WERI-Rb-1 (cell line): Measurements from ENCODE around the gene SERPINA4.

Experiments used
- DNase-seq: peaks from one replicate; pipeline ENCODE4 v3.0.0-alpha.2; 2020
- H3K27ac ChIP-seq: fragments of 250-450 bp; sonication (Bioruptor Pico); 2 replicates; pipeline ENCODE4 v1.5.1; 2020; ENCODE audit warnings: mild to moderate bottlenecking, moderate library complexity
- H3K27me3 ChIP-seq: fragments of 250-450 bp; sonication (Bioruptor Pico); 2 replicates; pipeline ENCODE4 v1.5.1; 2021; ENCODE audit warnings: mild to moderate bottlenecking, low read depth, moderate library complexity; ENCODE audit not compliant: insufficient read depth, severe bottlenecking
- H3K36me3 ChIP-seq: fragments of 250-450 bp; sonication (Bioruptor Pico); 2 replicates; pipeline ENCODE4 v1.5.1; 2020; ENCODE audit warnings: mild to moderate bottlenecking, moderate library complexity
- H3K4me3 ChIP-seq: 2 replicates; pipeline ENCODE4 v1.5.1; 2011; ENCODE audit warnings: low read depth, mild to moderate bottlenecking, control low read depth, low read length
- H3K9me3 ChIP-seq: fragments of 250-450 bp; sonication (Bioruptor Pico); 2 replicates; pipeline ENCODE4 v1.5.1; 2021; ENCODE audit warnings: mild to moderate bottlenecking, moderate library complexity; ENCODE audit not compliant: severe bottlenecking
- TF ChIP-seq, protein P1 (sequence below): IDR thresholded peaks from 2 replicates; pipeline ENCODE4 v1.5.1; 2011; ENCODE audit warnings: low read depth, mild to moderate bottlenecking, control low read depth, inconsistent platforms, low read length

The SERPINA4 gene

DNA sequence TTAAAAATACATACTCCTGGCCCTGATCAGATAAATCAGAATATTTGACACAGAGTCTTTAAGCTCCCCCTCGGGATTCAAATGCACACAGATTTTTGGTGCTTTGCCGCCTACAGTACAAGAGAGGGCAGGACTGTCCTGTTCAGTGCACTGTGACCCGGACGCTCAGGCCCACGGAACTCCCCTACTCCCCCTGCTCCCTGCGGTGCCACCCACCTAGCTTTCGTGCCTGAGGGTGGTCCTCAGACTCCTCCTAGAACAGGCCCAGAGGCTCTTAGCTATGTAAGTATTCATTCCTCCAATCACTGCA, 37.2 kb downstream of the SERPINA4 start:
- Histone ChIP-seq H3K27ac (no peak overlapping the region), H3K4me3 (no peak overlapping the region), H3K36me3 (no peaks in the 10 kb centered on the region), H3K27me3 (peaks cover 12% of the 10 kb centered on the region), H3K9me3 (no peaks in the 10 kb centered on the region)
- DNase-seq, result no peak
- TF ChIP-seq, protein P1, sequence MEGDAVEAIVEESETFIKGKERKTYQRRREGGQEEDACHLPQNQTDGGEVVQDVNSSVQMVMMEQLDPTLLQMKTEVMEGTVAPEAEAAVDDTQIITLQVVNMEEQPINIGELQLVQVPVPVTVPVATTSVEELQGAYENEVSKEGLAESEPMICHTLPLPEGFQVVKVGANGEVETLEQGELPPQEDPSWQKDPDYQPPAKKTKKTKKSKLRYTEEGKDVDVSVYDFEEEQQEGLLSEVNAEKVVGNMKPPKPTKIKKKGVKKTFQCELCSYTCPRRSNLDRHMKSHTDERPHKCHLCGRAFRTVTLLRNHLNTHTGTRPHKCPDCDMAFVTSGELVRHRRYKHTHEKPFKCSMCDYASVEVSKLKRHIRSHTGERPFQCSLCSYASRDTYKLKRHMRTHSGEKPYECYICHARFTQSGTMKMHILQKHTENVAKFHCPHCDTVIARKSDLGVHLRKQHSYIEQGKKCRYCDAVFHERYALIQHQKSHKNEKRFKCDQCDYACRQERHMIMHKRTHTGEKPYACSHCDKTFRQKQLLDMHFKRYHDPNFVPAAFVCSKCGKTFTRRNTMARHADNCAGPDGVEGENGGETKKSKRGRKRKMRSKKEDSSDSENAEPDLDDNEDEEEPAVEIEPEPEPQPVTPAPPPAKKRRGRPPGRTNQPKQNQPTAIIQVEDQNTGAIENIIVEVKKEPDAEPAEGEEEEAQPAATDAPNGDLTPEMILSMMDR, result no peak

GRCh38 chr14:94598816-94599655, 37.8 kb downstream of the SERPINA4 start:
- DNase-seq, result no peak
- TF ChIP-seq, protein P1, result no peak

GRCh38 chr14:94599656-94600004, 38.4 kb downstream of the SERPINA4 start:
- DNase-seq, result no peak
- TF ChIP-seq, protein P1, result no peak
- Histone ChIP-seq H3K27me3 (peaks cover 4% of the 10 kb centered on the region), H3K4me3 (no peak overlapping the region), H3K36me3 (no peaks in the 10 kb centered on the region), H3K9me3 (no peaks in the 10 kb centered on the region), H3K27ac (no peak overlapping the region)

More at GRCh38 chr14:94598816-94599655, 37.8 kb downstream of the SERPINA4 start:
- H3K27me3 ChIP-seq, result peaks cover 8% of the 10 kb centered on the region
- no peaks in the 10 kb centered on the region for H3K9me3 ChIP-seq
- no peaks in the 10 kb centered on the region for H3K36me3 ChIP-seq
- no peak overlapping the region for H3K27ac ChIP-seq
- H3K4me3 ChIP-seq, result no peak overlapping the region

- no peak overlapping the region for H3K27ac ChIP-seq
These were observed 38.9 kb downstream of the SERPINA4 start for GRCh38 chr14:94600148-94600545.

DNA sequence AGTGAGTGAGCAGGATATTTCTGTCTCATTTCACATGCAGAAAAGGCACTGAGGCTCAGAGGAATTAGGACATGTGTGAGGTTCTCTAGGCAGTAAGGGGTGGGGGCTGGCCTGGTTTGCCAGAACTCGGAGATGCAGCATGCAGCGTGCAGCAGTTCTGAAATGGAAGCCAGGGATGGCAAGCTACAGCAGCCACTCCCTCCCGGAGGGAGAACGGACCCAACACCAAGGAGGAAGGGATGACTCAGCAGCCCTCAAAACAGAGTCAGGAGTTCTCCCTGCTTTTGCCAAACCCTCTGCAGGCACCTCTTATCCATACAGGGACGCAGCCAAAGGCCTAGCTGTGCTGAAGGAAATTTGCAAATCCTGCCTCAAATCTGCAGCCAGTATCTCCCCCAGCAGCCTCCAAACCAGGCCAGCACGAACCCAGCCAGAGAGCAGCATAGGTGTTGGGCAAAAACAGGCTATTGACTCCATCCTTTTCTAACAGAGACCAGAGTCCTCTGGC, 40.7 kb downstream of the SERPINA4 start:
- Histone ChIP-seq H3K27me3 (peaks cover 14% of the 10 kb centered on the region), H3K9me3 (no peaks in the 10 kb centered on the region), H3K36me3 (no peaks in the 10 kb centered on the region), H3K4me3 (no peak overlapping the region), H3K27ac (no peak overlapping the region)
- TF ChIP-seq, protein P1, result no peak
- no peak for DNase-seq

More at GRCh38 chr14:94600148-94600545, 38.9 kb downstream of the SERPINA4 start:
- TF ChIP-seq, protein P1, result no peak
- no peak for DNase-seq
- no peak overlapping the region for H3K4me3 ChIP-seq
- peaks cover 4% of the 10 kb centered on the region for H3K27me3 ChIP-seq
- H3K36me3 ChIP-seq, result no peaks in the 10 kb centered on the region
- H3K9me3 ChIP-seq, result no peaks in the 10 kb centered on the region
